ENCODE results near the gene LTBP1.
A peak's percentile ranks its signal among the peaks of the same experiment; 100 is the strongest.
"Not testable (repeated sequence)": the region's sequence is repeated elsewhere in the genome, so short reads cannot be mapped to it uniquely, and the experiment has no call there.

The LTBP1 gene

DNA sequence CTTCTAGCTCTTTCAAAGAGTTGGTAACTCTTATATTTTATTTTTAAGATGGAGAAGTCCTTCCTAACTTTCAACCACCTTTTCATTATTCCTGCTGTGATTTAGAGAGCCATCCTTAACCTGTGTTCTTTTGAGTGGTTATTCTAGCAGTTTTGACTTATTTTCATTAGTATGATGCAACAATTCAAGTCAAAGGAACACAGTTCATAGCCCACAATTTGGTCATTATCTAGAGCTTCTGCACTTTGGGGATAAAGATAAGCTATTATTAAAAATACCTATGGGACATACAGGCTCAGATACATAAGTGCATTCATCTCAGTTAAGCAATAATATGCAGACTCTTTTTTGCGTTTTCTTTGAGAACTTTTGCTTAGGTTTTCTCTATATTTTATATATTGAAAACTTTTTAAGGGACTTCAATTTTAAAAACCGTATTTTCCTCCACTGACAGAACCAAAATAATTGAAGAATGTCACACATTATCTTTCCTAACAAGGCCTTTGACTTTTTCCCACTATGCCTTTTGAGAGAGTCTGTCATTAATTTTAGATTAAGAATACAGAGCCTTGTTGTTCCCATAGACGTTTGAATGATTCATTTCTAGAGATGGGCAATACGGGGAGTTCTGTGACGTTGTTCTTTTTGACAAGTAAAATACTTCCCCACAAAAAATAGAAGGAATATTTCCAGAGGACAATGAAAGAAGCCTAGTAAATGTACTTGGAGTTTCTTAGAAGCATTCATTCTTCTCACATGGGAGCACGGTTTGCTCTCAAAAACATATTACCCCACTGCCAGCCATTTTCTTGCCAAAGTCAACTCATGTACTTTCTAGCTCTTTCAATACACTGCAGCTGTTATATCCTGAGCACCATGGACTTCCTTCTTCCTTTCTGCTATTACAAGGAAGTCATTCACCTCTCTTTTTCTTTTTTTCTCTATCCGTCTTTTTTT is 486.8 kb downstream of the LTBP1 start:
- H2AFZ ChIP-seq (ENCODE audit: low read length, unreplicated experiment) = no peak overlapping the region
- H3K4me3 ChIP-seq (ENCODE audit: low read depth, low read length) = no peak overlapping the region
- H3K36me3 ChIP-seq (ENCODE audit: insufficient read depth, low read length) = no peaks in the 10 kb centered on the region
- H3K27me3 ChIP-seq (ENCODE audit: insufficient read depth, low read length) = no peaks in the 10 kb centered on the region
- no peak overlapping the region for H3K27ac ChIP-seq (ENCODE audit: low read depth, low read length)
- H3K4me1 ChIP-seq (ENCODE audit: control insufficient read depth, insufficient read depth, low read length, unreplicated experiment) = peaks cover 28% of the 10 kb centered on the region
- no peaks in the 10 kb centered on the region for H3K79me2 ChIP-seq (ENCODE audit: control insufficient read depth, insufficient read depth, low read length, unreplicated experiment)

DNA sequence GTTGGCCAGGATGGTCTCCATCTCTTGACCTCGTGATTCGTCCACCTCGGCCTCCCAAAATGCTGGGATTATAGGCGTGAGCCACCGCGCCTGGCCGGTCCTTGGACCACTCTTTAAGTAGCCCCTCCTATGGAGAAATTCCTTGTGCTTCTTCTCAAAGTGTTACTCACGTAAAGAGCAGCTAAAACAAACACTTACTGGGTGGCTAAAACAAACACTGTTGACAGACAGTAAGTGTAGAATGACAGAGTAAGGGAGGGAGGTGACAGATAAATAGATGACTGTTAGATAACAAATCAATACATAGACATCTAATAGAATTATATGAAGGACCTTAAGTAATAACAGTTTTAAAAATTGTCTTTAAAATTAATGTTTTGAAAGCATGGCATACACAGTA is 488.8 kb downstream of the LTBP1 start:
- Histone ChIP-seq H3K27me3 (ENCODE audit: insufficient read depth, low read length) (no peaks in the 10 kb centered on the region), H3K79me2 (ENCODE audit: control insufficient read depth, insufficient read depth, low read length, unreplicated experiment) (no peaks in the 10 kb centered on the region), H3K36me3 (ENCODE audit: insufficient read depth, low read length) (no peaks in the 10 kb centered on the region), H3K4me3 (ENCODE audit: low read depth, low read length) (no peak overlapping the region), H2AFZ (ENCODE audit: low read length, unreplicated experiment) (no peak overlapping the region), H3K4me1 (ENCODE audit: control insufficient read depth, insufficient read depth, low read length, unreplicated experiment) (peaks cover 28% of the 10 kb centered on the region), H3K27ac (ENCODE audit: low read depth, low read length) (no peak overlapping the region)

DNA sequence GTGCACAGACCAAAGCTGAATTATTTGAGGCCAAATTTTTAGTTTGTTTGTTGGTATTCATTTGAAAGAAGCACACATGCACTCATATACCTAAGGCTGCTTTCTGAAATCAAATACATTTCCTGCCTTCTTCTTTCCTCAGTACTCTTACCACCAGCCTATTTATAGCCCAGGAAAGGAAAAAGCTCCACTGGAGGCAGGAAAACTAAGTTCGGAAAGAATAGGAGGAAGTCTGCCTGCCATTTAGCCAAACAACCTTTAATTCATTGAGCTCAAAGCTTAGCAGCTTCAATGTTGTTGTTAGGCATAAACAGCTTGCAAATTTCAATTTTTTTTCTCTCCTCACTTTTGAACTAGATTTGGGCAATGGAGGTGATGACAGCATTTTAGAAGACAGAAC is 489.3 kb downstream of the LTBP1 start:
- H3K27ac ChIP-seq (ENCODE audit: low read depth, low read length) = 0 out of 2 replicates have a peak overlapping the region, but pooled peaks have one; percentile 76

DNA sequence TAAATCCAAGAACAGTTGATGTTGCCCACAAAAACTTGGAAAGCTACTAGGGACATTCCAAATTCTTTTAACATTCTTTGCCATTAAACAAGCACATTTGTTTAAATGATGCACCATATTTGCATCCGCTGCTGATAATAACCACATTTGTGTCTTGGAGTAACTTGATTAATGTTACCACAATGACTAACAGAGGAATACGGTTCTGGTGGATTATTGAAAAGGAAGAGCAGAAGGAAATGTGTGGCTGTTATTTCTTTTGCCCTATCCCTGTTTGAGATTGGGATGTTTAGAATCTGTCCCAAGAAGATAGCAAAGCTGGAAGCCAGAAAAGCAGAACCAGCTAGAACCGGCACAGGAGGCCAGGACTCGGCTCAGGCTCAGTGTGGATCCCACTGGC is 490.5 kb downstream of the LTBP1 start:
- Histone ChIP-seq H2AFZ (ENCODE audit: low read length, unreplicated experiment) (peak overlapping the region; percentile 97), H3K27me3 (ENCODE audit: insufficient read depth, low read length) (no peaks in the 10 kb centered on the region), H3K36me3 (ENCODE audit: insufficient read depth, low read length) (no peaks in the 10 kb centered on the region), H3K27ac (ENCODE audit: low read depth, low read length) (peak overlapping the region; percentile 76), H3K79me2 (ENCODE audit: control insufficient read depth, insufficient read depth, low read length, unreplicated experiment) (no peaks in the 10 kb centered on the region), H3K4me1 (ENCODE audit: control insufficient read depth, insufficient read depth, low read length, unreplicated experiment) (peaks cover 24% of the 10 kb centered on the region), H3K4me3 (ENCODE audit: low read depth, low read length) (peak overlapping the region; percentile 19; the same call in 1 of the 2 replicates)

More for the DNA sequence above, 489.3 kb downstream of the LTBP1 start:
- H3K4me1 ChIP-seq (ENCODE audit: control insufficient read depth, insufficient read depth, low read length, unreplicated experiment) = peaks cover 24% of the 10 kb centered on the region
- H2AFZ ChIP-seq (ENCODE audit: low read length, unreplicated experiment) = peak overlapping the region; percentile 28
- H3K27me3 ChIP-seq (ENCODE audit: insufficient read depth, low read length) = no peaks in the 10 kb centered on the region
- H3K79me2 ChIP-seq (ENCODE audit: control insufficient read depth, insufficient read depth, low read length, unreplicated experiment) = no peaks in the 10 kb centered on the region
- no peaks in the 10 kb centered on the region for H3K36me3 ChIP-seq (ENCODE audit: insufficient read depth, low read length)
- no peak overlapping the region for H3K4me3 ChIP-seq (ENCODE audit: low read depth, low read length)

DNA sequence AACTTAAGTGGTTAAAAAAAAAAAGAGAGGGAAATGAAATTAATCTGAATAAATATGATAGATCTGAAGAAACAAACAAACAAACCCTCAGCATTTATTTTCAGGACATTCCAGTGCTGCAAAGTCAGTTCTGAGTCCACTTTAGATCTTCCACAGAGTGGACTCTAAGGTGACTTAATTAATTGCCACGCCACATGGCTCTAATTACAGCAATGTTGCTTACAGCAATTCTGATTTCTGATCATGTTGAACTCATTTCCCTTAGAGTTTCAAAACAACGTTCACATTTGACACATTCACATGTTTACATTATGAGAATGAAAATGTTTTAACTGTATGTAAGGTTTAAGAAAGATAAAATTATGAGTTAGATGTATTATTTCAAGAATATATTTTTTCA is 491.1 kb downstream of the LTBP1 start:
- Histone ChIP-seq H2AFZ (ENCODE audit: low read length, unreplicated experiment) (peak overlapping the region; percentile 97), H3K36me3 (ENCODE audit: insufficient read depth, low read length) (no peaks in the 10 kb centered on the region), H3K27ac (ENCODE audit: low read depth, low read length) (peak overlapping the region; percentile 76), H3K27me3 (ENCODE audit: insufficient read depth, low read length) (no peaks in the 10 kb centered on the region), H3K79me2 (ENCODE audit: control insufficient read depth, insufficient read depth, low read length, unreplicated experiment) (no peaks in the 10 kb centered on the region), H3K4me3 (ENCODE audit: low read depth, low read length) (peak overlapping the region; percentile 19; the same call in 1 of the 2 replicates), H3K4me1 (ENCODE audit: control insufficient read depth, insufficient read depth, low read length, unreplicated experiment) (peaks cover 24% of the 10 kb centered on the region)

DNA sequence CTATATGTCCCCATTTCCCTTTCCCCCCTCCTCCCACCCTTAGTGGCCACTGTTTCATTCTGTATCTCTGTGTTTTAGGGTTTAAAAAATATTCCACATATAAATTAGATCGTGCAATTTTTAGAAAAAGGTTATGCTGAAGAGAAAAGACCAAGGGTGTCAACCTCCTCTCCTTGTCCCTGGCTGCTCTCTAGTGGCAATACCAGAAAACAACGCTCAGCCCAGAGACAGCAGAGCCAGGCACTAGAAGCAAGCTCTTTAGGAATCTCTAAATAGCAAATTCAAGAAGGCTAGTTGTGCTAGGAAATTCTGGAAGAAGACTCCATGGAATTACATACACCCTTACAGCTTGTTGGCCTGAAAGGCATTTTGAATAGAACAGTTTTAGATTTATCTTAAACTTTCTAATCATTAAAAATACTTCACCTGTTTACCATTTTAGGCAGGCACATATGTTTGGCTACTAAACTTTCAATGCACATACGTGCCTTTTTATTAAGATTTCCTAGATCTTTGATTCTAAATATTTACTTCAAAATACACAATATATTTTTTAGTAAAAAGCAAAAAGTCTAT is 494.6 kb downstream of the LTBP1 start:
- Histone ChIP-seq H3K36me3 (ENCODE audit: insufficient read depth, low read length) (no peaks in the 10 kb centered on the region), H2AFZ (ENCODE audit: low read length, unreplicated experiment) (no peak overlapping the region), H3K27me3 (ENCODE audit: insufficient read depth, low read length) (no peaks in the 10 kb centered on the region), H3K4me3 (ENCODE audit: low read depth, low read length) (no peak overlapping the region), H3K4me1 (ENCODE audit: control insufficient read depth, insufficient read depth, low read length, unreplicated experiment) (peaks cover 18% of the 10 kb centered on the region), H3K79me2 (ENCODE audit: control insufficient read depth, insufficient read depth, low read length, unreplicated experiment) (no peaks in the 10 kb centered on the region), H3K27ac (ENCODE audit: low read depth, low read length) (no peak overlapping the region)

DNA sequence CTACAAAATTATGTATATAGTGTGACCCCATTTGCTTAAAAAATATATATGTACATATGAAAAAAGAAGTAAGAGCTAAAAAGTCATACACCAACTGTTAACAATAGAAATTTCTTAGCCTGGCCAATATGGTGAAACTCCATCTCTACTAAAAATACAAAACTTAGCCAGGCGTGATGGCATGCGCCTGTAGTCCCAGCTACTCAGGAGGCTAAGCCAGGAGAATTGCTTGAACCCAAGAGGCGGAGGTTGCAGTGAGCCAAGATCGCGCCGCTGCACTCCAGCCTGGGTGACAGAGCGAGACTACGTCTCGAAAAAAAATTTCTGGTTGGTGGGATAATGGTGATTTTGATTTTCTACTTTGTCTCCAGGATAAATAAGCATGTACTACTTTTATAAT is 495.3 kb downstream of the LTBP1 start:
- H3K36me3 ChIP-seq (ENCODE audit: insufficient read depth, low read length); H3K79me2 ChIP-seq (ENCODE audit: control insufficient read depth, insufficient read depth, low read length, unreplicated experiment); H3K4me3 ChIP-seq (ENCODE audit: low read depth, low read length); H3K27me3 ChIP-seq (ENCODE audit: insufficient read depth, low read length); H3K27ac ChIP-seq (ENCODE audit: low read depth, low read length); H2AFZ ChIP-seq (ENCODE audit: low read length, unreplicated experiment): not testable (repeated sequence)
- H3K4me1 ChIP-seq (ENCODE audit: control insufficient read depth, insufficient read depth, low read length, unreplicated experiment) = peaks cover 11% of the 10 kb centered on the region

DNA sequence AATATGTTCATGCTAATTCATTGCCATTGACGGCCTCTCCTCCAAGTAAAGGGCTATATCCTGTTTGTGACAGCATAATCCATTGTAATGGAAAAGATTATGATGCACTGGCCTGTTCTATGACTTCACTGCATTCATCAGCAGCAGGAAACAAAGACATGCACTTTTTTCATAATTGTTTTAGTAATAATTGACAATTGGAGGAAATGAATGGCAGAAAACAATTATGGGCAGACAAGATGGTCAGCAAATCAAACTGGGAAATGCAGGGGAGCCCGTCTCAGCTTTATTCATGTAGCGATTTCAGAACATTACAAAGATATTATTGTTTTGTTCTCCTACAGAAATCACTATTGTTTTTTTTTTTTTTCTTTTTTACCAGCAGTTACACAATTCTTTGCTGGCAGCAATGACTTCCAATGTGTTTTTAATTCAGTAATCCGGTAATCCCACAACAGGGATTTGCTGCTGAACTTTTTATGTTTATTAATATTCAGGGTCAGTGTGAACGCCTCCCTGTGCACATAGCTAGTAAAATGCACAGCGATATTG is 495.9 kb downstream of the LTBP1 start:
- Histone ChIP-seq H2AFZ (ENCODE audit: low read length, unreplicated experiment) (no peak overlapping the region), H3K4me3 (ENCODE audit: low read depth, low read length) (no peak overlapping the region), H3K27me3 (ENCODE audit: insufficient read depth, low read length) (no peaks in the 10 kb centered on the region), H3K36me3 (ENCODE audit: insufficient read depth, low read length) (no peaks in the 10 kb centered on the region), H3K4me1 (ENCODE audit: control insufficient read depth, insufficient read depth, low read length, unreplicated experiment) (peaks cover 6% of the 10 kb centered on the region), H3K27ac (ENCODE audit: low read depth, low read length) (no peak overlapping the region), H3K79me2 (ENCODE audit: control insufficient read depth, insufficient read depth, low read length, unreplicated experiment) (no peaks in the 10 kb centered on the region)

DNA sequence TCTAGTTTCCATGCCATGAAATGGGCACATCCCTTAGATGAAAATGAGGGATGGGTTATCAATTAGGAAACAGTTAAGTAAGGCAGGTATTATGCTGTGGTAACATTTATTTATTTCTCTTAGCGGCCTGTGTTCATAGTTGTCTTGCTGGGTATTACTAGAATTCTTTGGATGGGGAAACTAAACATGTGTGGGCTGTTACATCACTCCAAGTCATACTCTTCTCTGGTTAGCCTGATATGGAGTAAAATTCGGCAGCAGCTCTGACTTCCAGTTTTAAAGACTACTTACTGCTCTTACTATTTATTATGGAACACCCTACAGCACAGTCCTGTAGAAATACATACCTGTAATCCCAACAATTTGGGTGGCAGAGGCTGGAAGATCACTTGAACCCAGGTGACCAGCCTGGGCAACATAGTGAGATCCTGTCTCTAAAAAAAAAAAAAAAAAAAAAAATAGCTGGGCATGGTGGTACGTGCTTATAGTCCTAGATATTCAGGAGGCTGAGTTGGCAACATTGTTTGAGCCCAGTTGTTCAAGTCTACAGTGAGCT is 496.6 kb downstream of the LTBP1 start:
- Histone ChIP-seq H3K36me3 (ENCODE audit: insufficient read depth, low read length) (no peaks in the 10 kb centered on the region), H3K4me3 (ENCODE audit: low read depth, low read length) (no peak overlapping the region), H2AFZ (ENCODE audit: low read length, unreplicated experiment) (no peak overlapping the region), H3K79me2 (ENCODE audit: control insufficient read depth, insufficient read depth, low read length, unreplicated experiment) (no peaks in the 10 kb centered on the region), H3K27ac (ENCODE audit: low read depth, low read length) (no peak overlapping the region), H3K4me1 (ENCODE audit: control insufficient read depth, insufficient read depth, low read length, unreplicated experiment) (no peaks in the 10 kb centered on the region), H3K27me3 (ENCODE audit: insufficient read depth, low read length) (no peaks in the 10 kb centered on the region)

DNA sequence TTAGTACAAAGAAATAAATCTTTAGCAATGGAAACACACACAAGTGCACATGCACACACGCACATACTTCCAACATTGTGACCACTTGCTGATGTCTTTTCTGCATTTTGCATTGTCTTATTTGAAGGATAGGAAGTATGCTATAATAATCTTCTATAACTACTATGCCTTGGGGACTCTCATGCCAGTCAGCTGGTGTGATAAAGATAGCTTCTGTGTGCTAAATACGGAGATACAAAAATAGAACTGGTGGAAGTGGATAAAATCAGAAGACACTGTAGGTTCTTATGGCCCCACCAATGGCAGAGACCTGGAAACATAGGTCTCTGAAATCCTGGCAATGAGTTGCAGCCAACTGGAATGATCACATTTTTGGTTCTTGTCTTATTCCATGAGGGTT is 498.2 kb downstream of the LTBP1 start:
- Histone ChIP-seq H2AFZ (ENCODE audit: low read length, unreplicated experiment) (no peak overlapping the region), H3K36me3 (ENCODE audit: insufficient read depth, low read length) (no peaks in the 10 kb centered on the region), H3K4me3 (ENCODE audit: low read depth, low read length) (no peak overlapping the region), H3K4me1 (ENCODE audit: control insufficient read depth, insufficient read depth, low read length, unreplicated experiment) (no peaks in the 10 kb centered on the region), H3K27ac (ENCODE audit: low read depth, low read length) (no peak overlapping the region), H3K27me3 (ENCODE audit: insufficient read depth, low read length) (no peaks in the 10 kb centered on the region), H3K79me2 (ENCODE audit: control insufficient read depth, insufficient read depth, low read length, unreplicated experiment) (no peaks in the 10 kb centered on the region)
